ENCODE results near the gene SLC35E1. TPM values are rescaled to one million over a fixed set of nuclear protein-coding genes. Genes with fewer than 3 reads are reported as not detected.

Gene SLC35E1
- total and polyA plus RNA-seq, 2 of the 4 experiments (the other 2 are of a cell fraction), result 22.6 to 38.0 TPM

DNA sequence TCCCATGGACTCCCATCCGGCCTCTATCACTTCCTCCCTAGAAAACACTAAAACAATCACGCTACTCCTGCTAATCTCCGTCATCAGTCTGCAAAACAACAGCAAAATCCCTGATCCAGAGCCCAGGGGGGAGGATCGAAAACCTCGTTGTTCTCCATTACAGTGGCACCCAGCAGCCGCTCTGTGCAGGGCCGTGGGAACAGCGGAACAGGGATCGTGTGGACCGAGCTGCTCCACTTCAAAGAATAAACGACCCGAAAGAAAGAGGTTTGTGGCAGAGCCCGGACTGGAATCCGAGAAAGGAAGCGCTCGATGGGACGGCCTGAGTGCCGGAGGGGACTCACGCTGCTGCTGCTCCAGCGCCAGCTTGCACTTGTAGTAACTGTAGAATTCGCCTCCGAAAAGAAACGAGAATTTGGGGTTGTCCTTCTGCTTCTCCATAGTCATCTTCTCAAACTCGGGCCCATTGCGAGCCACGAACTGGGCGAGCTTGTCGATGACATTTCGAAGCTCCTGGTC is 30.6 kb downstream of the SLC35E1 start:
- dilution Hi-C loops (cut with HindIII; ENCODE audit: low sequenced_read_pairs, unreplicated experiment), result no loop called here
- Histone ChIP-seq H4K20me1 (ENCODE audit: insufficient read depth, low read length) (peaks cover 48% of the 10 kb centered on the region), H3K18ac (ENCODE audit: low read depth, low read length) (no peak overlapping the region), H4K8ac (ENCODE audit: low read depth in 2 of 2, low read length in 2 of 2) (peak overlapping the region; percentile 32 to 61; a peak in 1 of 4 replicates), H3K79me1 (ENCODE audit: low read depth in 1 of 2, low read length in 2 of 2) (peaks cover 17 to 69% of the 10 kb centered on the region in 2 experiments), H3K27ac (ENCODE audit: insufficient read depth, low read length) (peak overlapping the region; percentile 74), H4K5ac (ENCODE audit: low read depth, low read length) (0 out of 2 replicates have a peak overlapping the region, but pooled peaks have one; percentile 1), H3K9ac (ENCODE audit: low read depth, low read length) (peak overlapping the region; percentile 90), H2BK15ac (ENCODE audit: low read depth, low read length) (no peak overlapping the region), H3K9me1 (ENCODE audit: insufficient read depth, low read length) (peaks cover 16% of the 10 kb centered on the region; the same call in 1 of the 2 replicates), H2BK120ac (ENCODE audit: low read depth, low read length) (no peak overlapping the region), H3K23ac (ENCODE audit: low read depth, low read length) (peak overlapping the region; percentile 28; the same call in 1 of the 2 replicates), H3K4ac (ENCODE audit: low read depth, low read length) (peak overlapping the region; percentile 75), H3K4me1 (ENCODE audit: control insufficient read depth, insufficient read depth, low read length) (peaks cover 2% of the 10 kb centered on the region), H3K36me3 (ENCODE audit: control insufficient read depth, insufficient read depth, low read length) (peaks cover 27% of the 10 kb centered on the region), H2AK9ac (replicated peaks; ENCODE audit: low read depth, low read length, poor library complexity) (peak overlapping the region; percentile 92), H2BK5ac (ENCODE audit: low read depth, low read length, poor library complexity, severe bottlenecking) (peak overlapping the region; percentile 65), H3K4me2 (ENCODE audit: low read depth, low read length) (peak overlapping the region; percentile 90), H3K56ac (ENCODE audit: extremely low read depth, insufficient read depth, low read length) (peak overlapping the region; percentile 80), H2AFZ (replicated peaks; ENCODE audit: low read length, poor library complexity) (peak overlapping the region; percentile 94), H4K91ac (ENCODE audit: insufficient read depth, low read depth, low read length) (peak overlapping the region; percentile 32; the same call in 1 of the 2 replicates), H3K9me3 (ENCODE audit: control insufficient read depth, insufficient read depth, low read length) (no peaks in the 10 kb centered on the region), H3K27me3 (ENCODE audit: control insufficient read depth, insufficient read depth, low read length) (no peaks in the 10 kb centered on the region), H2BK20ac (ENCODE audit: low read depth, low read length) (no peak overlapping the region), H2AK5ac (ENCODE audit: low read depth, low read length) (peak overlapping the region; percentile 9), H3K4me3 (ENCODE audit: insufficient read depth, low read depth, low read length) (peak overlapping the region; percentile 86), H3K14ac (replicated peaks; ENCODE audit: low read depth, low read length) (peak overlapping the region; percentile 22; the same call in 1 of the 2 replicates)
- intact Hi-C loops (cut with micrococcal nuclease), result loop anchor here (2.0 kb wide), 2 partner anchors 87 to 107 kb away; partner anchors contain the start of gene MED26
- in situ Hi-C loops (cut with MboI; ENCODE audit: low sequenced_read_pairs), result no loop called here
- POLR2A ChIA-PET (ENCODE audit: unreplicated experiment), result no interaction called here
- BruUV-seq (replicated peaks), result TSS peak; percentile 71
- CTCF ChIA-PET, result no interaction called here
- 9% methylated on average over 16 of the region's 29 CpGs; no CpG with 5 or more reads in 1 of the 2 experiments for WGBS, 2 experiments (ENCODE audit: extremely low coverage in 2 of 2, insufficient read length in 1 of 2)
- peak; percentile 11 for DNase-seq
- ATAC-seq (ENCODE audit: low read depth), result peak; percentile 2; the same call in 1 of the 2 replicates
- no peak for TF ChIP-seq RAD21 (IDR thresholded peaks at IDR 0.05; ENCODE audit: low read length)
- TF ChIP-seq SMC3 (IDR thresholded peaks at IDR 0.05; ENCODE audit: low read depth, low read length), result no peak
- TF ChIP-seq MAZ (IDR thresholded peaks at IDR 0.05; ENCODE audit: borderline replicate concordance, low read depth, low read length), result no peak
- TF ChIP-seq NFE2L2 (IDR thresholded peaks at IDR 0.05; ENCODE audit: low read depth, low read length), result no peak
- no peak for TF ChIP-seq CTCF (conservative IDR thresholded peaks at IDR 0.05; ENCODE audit: low read depth, low read length)
- TF ChIP-seq CEBPB (IDR thresholded peaks at IDR 0.05; ENCODE audit: low read depth, low read length), result no peak
- no peak for TF ChIP-seq RFX5 (IDR thresholded peaks at IDR 0.05; ENCODE audit: low read depth, low read length)
- TF ChIP-seq POLR2A (IDR thresholded peaks at IDR 0.05; ENCODE audit: low read depth, low read length), result no peak
- TF ChIP-seq MXI1 (IDR thresholded peaks at IDR 0.05; ENCODE audit: borderline replicate concordance, low read depth, low read length), result no peak; the same call in 1 of the 2 replicates
- TF ChIP-seq USF2 (IDR thresholded peaks at IDR 0.05; ENCODE audit: low read depth, low read length), result no peak
- TF ChIP-seq, protein P1, sequence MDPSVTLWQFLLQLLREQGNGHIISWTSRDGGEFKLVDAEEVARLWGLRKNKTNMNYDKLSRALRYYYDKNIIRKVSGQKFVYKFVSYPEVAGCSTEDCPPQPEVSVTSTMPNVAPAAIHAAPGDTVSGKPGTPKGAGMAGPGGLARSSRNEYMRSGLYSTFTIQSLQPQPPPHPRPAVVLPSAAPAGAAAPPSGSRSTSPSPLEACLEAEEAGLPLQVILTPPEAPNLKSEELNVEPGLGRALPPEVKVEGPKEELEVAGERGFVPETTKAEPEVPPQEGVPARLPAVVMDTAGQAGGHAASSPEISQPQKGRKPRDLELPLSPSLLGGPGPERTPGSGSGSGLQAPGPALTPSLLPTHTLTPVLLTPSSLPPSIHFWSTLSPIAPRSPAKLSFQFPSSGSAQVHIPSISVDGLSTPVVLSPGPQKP (IDR thresholded peaks at IDR 0.05; ENCODE audit: borderline replicate concordance, low read depth, low read length), result no peak
- TF ChIP-seq MAFK (IDR thresholded peaks at IDR 0.05; ENCODE audit: low read depth, low read length), result no peak
- no peak for TF ChIP-seq FOS (IDR thresholded peaks at IDR 0.05; ENCODE audit: low read depth, low read length)
- no peak for TF ChIP-seq RCOR1 (IDR thresholded peaks at IDR 0.05; ENCODE audit: insufficient replicate concordance, low read length)

Data from IMR-90 (cell line).